A673 (cell line): ENCODE data around the gene MASP2.

Source experiments
- EZH2 ChIP-seq: fragments of 200-600 bp; sonication (generic); IDR thresholded peaks from 2 replicates; pipeline ENCODE4 v1.6.1; 2017; ENCODE audit warnings: borderline replicate concordance, low read depth, mild to moderate bottlenecking, mixed read lengths, antibody characterized with exemption, low read length; ENCODE audit not compliant: poor library complexity, severe bottlenecking
- TF ChIP-seq, protein P1 (sequence below): fragments of 300-800, 200-600 bp; sonication (generic); conservative IDR thresholded peaks from 2 replicates; pipeline ENCODE4 v1.5.1; 2017; ENCODE audit warnings: low read depth, mild to moderate bottlenecking, antibody characterized with exemption, low read length, moderate library complexity, mixed read lengths

- TF ChIP-seq, protein P1, sequence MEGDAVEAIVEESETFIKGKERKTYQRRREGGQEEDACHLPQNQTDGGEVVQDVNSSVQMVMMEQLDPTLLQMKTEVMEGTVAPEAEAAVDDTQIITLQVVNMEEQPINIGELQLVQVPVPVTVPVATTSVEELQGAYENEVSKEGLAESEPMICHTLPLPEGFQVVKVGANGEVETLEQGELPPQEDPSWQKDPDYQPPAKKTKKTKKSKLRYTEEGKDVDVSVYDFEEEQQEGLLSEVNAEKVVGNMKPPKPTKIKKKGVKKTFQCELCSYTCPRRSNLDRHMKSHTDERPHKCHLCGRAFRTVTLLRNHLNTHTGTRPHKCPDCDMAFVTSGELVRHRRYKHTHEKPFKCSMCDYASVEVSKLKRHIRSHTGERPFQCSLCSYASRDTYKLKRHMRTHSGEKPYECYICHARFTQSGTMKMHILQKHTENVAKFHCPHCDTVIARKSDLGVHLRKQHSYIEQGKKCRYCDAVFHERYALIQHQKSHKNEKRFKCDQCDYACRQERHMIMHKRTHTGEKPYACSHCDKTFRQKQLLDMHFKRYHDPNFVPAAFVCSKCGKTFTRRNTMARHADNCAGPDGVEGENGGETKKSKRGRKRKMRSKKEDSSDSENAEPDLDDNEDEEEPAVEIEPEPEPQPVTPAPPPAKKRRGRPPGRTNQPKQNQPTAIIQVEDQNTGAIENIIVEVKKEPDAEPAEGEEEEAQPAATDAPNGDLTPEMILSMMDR = no peak
- TF ChIP-seq EZH2 = no peak
Observed at GRCh38 chr1:11046270-11046566, 821 bp downstream of the MASP2 start.
